Mesendoderm (in vitro differentiated cells): ENCODE data around the gene OMP. TPM values are rescaled to one million over a fixed set of nuclear protein-coding genes. Genes with fewer than 3 reads are reported as not detected.

Source experiments
- DNase-seq: peaks from one replicate; pipeline ENCODE4 v3.0.0; 2013
- H2AK5ac ChIP-seq: 2 replicates; pipeline ENCODE4 v1.6.1; 2013; ENCODE audit warnings: low read length, inconsistent platforms
- H2BK120ac ChIP-seq: 2 replicates; pipeline ENCODE4 v1.6.1; 2013; ENCODE audit warnings: low read depth, mild to moderate bottlenecking, low read length, moderate library complexity, mixed read lengths
- H2BK15ac ChIP-seq: replicated peaks from 2 replicates; pipeline ENCODE4 v1.6.1; 2013; ENCODE audit warnings: low read depth, mild to moderate bottlenecking, moderate library complexity
- H2BK5ac ChIP-seq: 2 replicates; pipeline ENCODE4 v1.6.1; 2013; ENCODE audit warnings: low read length, inconsistent platforms
- H3K18ac ChIP-seq: 2 replicates; pipeline ENCODE4 v1.6.1; 2013; ENCODE audit warnings: mild to moderate bottlenecking, low read length, mixed read lengths
- H3K23ac ChIP-seq: one replicate; pipeline ENCODE4 v1.6.1; 2013; ENCODE audit warnings: low read length
- H3K27ac ChIP-seq: 2 replicates; pipeline ENCODE4 v1.5.1; 2013; ENCODE audit warnings: low read depth, mild to moderate bottlenecking, inconsistent platforms, low read length, moderate library complexity
- H3K27me3 ChIP-seq: 2 replicates; pipeline ENCODE4 v1.6.1; 2013; ENCODE audit warnings: low read length, control low read depth, mild to moderate bottlenecking, inconsistent platforms; ENCODE audit not compliant: insufficient read depth, poor library complexity
- H3K36me3 ChIP-seq: 2 replicates; pipeline ENCODE4 v1.6.1; 2013; ENCODE audit warnings: low read length, inconsistent platforms; ENCODE audit not compliant: control insufficient read depth, insufficient read depth
- H3K4ac ChIP-seq: one replicate; pipeline ENCODE4 v1.6.1; 2013; ENCODE audit warnings: low read depth, mild to moderate bottlenecking, low read length, moderate library complexity
- H3K4me1 ChIP-seq: 2 replicates; pipeline ENCODE4 v1.6.1; 2013; ENCODE audit warnings: low read depth, low read length, inconsistent platforms; ENCODE audit not compliant: control insufficient read depth
- H3K4me2 ChIP-seq: 2 replicates; pipeline ENCODE4 v1.6.1; 2013; ENCODE audit warnings: low read length
- H3K4me3 ChIP-seq: 2 replicates; pipeline ENCODE4 v1.5.1; 2013; ENCODE audit warnings: mild to moderate bottlenecking, low read length
- H3K56ac ChIP-seq: one replicate; pipeline ENCODE4 v1.6.1; 2013; ENCODE audit warnings: low read length
- H3K79me1 ChIP-seq: 2 replicates; pipeline ENCODE4 v1.6.1; 2013; ENCODE audit warnings: low read length, inconsistent platforms
- H3K79me2 ChIP-seq: 2 replicates; pipeline ENCODE4 v1.6.1; 2013; ENCODE audit warnings: mild to moderate bottlenecking, low read length; ENCODE audit not compliant: control insufficient read depth, insufficient read depth
- H3K9ac ChIP-seq: 2 replicates; pipeline ENCODE4 v1.6.1; 2013; ENCODE audit warnings: low read length, inconsistent platforms
- H4K5ac ChIP-seq: one replicate; pipeline ENCODE4 v1.6.1; 2013; ENCODE audit warnings: low read length
- H4K8ac ChIP-seq: one replicate; pipeline ENCODE4 v1.6.1; 2013; ENCODE audit warnings: low read depth, mild to moderate bottlenecking, control low read depth, low read length, moderate library complexity
- whole genome bisulfite sequencing: extraction: QIAGEN DNeasy Blood & Tissue Kit; methylation state at CpG from one replicate; pipeline ENCODE4 v1.1.7; 2013; ENCODE audit warnings: low lambda C conversion rate, missing lambda C conversion rate; ENCODE audit not compliant: insufficient coverage; ENCODE audit errors: extremely low coverage; 5-methylcytosine and 5-hydroxymethylcytosine counted together
- polyA plus RNA-seq, 2 experiments: library from polyadenylated mRNA; stranded (reverse); fragments of 200-250 nt; gene quantifications; one replicate each; pipeline ENCODE4 v1.2.3, GENCODE V29; 2013

Gene OMP, protein sequence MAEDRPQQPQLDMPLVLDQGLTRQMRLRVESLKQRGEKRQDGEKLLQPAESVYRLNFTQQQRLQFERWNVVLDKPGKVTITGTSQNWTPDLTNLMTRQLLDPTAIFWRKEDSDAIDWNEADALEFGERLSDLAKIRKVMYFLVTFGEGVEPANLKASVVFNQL
- polyA plus RNA-seq (2013, experiment 1 of 2), result 0.11 TPM
- not detected for polyA plus RNA-seq (2013, experiment 2 of 2)

GRCh38 chr11:77102246-77103210 lies at the start of gene OMP:
OMP (plus strand) TSS chr11:77102840; CDS start chr11:77102840, 0 bp downstream.
- no peak within 1 kb of the TSS for H2AK5ac ChIP-seq
- H3K36me3 ChIP-seq, result no peaks in the 10 kb centered on the region

GRCh38 chr11:77053217-77054015 lies 49.2 kb upstream of the OMP start:
- no peak overlapping the region for H3K4me2 ChIP-seq
- DNase-seq, result peak; percentile 32

More at GRCh38 chr11:77102246-77103210, at the start of gene OMP:
- Histone ChIP-seq H2BK15ac (no peak within 1 kb of the TSS), H3K27me3 (no peaks in the 10 kb centered on the region), H4K8ac (no peak within 1 kb of the TSS), H4K5ac (no peak within 1 kb of the TSS), H3K79me1 (no peaks in the 10 kb centered on the region), H3K4me1 (no peaks in the 10 kb centered on the region), H3K27ac (no peak within 1 kb of the TSS), H3K4me2 (no peak within 1 kb of the TSS), H3K4me3 (no peak within 1 kb of the TSS), H3K23ac (no peak within 1 kb of the TSS), H2BK5ac (no peak within 1 kb of the TSS), H3K9ac (no peak within 1 kb of the TSS), H3K79me2 (no peaks in the 10 kb centered on the region), H3K18ac (no peak within 1 kb of the TSS), H3K4ac (no peak within 1 kb of the TSS), H3K56ac (no peak within 1 kb of the TSS), H2BK120ac (no peak within 1 kb of the TSS)
- no CpG with 5 or more reads among the region's 37 CpGs for WGBS
- DNase-seq, result peak; percentile 4

DNA sequence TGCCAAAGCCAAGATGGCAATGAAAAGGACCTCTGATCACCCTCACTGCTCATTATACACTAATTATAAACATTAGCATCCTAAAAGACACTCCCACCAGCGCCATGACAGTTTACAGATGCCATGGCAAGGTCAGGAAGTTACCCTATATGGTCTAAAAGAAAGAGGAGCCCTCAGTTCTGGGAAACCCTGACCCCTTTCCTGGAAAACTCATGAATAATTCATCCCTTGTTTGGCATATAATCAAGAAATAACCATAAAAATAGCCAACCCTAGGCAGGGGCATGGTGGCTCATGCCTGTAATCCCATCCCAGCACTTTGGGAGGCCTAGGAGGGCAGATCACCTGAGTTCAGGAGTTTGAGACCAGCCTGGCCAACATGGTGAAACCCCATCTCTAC lies 48.6 kb upstream of the OMP start:
- no peak overlapping the region for H3K56ac ChIP-seq
- no peaks in the 10 kb centered on the region for H3K27me3 ChIP-seq
- no peak overlapping the region for H2BK15ac ChIP-seq
- H3K4me2 ChIP-seq, result no peak overlapping the region
- H3K4me1 ChIP-seq, result no peaks in the 10 kb centered on the region
- no peak overlapping the region for H2AK5ac ChIP-seq
- no peak overlapping the region for H2BK5ac ChIP-seq
- H4K8ac ChIP-seq, result no peak overlapping the region
- H3K9ac ChIP-seq, result no peak overlapping the region
- no peak overlapping the region for H2BK120ac ChIP-seq
- no CpG with 5 or more reads among the region's 1 CpG for WGBS
- no peaks in the 10 kb centered on the region for H3K79me1 ChIP-seq
- H3K4me3 ChIP-seq, result no peak overlapping the region
- no peak overlapping the region for H3K23ac ChIP-seq
- no peak overlapping the region for H3K18ac ChIP-seq
- no peak overlapping the region for H3K27ac ChIP-seq
- H3K36me3 ChIP-seq, result no peaks in the 10 kb centered on the region
- H4K5ac ChIP-seq, result no peak overlapping the region
- H3K4ac ChIP-seq, result no peak overlapping the region
- H3K79me2 ChIP-seq, result no peaks in the 10 kb centered on the region
- no peak for DNase-seq

More at GRCh38 chr11:77053217-77054015, 49.2 kb upstream of the OMP start:
- Histone ChIP-seq H3K27me3 (no peaks in the 10 kb centered on the region), H2AK5ac (no peak overlapping the region), H3K9ac (no peak overlapping the region), H3K79me2 (no peaks in the 10 kb centered on the region), H3K79me1 (no peaks in the 10 kb centered on the region), H3K4me1 (no peaks in the 10 kb centered on the region), H2BK120ac (no peak overlapping the region), H3K18ac (no peak overlapping the region), H3K4me3 (no peak overlapping the region), H2BK15ac (no peak overlapping the region), H2BK5ac (no peak overlapping the region), H3K27ac (no peak overlapping the region), H3K23ac (no peak overlapping the region), H3K4ac (no peak overlapping the region), H4K8ac (no peak overlapping the region), H3K36me3 (no peaks in the 10 kb centered on the region), H4K5ac (no peak overlapping the region), H3K56ac (no peak overlapping the region)
- WGBS, result no CpG with 5 or more reads among the region's 14 CpGs

- Histone ChIP-seq H2AK5ac (no peak overlapping the region), H2BK120ac (no peak overlapping the region), H3K4me1 (no peaks in the 10 kb centered on the region), H4K8ac (no peak overlapping the region), H3K36me3 (no peaks in the 10 kb centered on the region), H3K27ac (no peak overlapping the region), H2BK5ac (no peak overlapping the region), H3K4ac (no peak overlapping the region), H3K23ac (no peak overlapping the region), H3K4me2 (no peak overlapping the region), H4K5ac (no peak overlapping the region), H3K18ac (no peak overlapping the region), H3K56ac (no peak overlapping the region), H3K4me3 (no peak overlapping the region), H3K27me3 (no peaks in the 10 kb centered on the region), H3K9ac (no peak overlapping the region), H2BK15ac (no peak overlapping the region), H3K79me2 (no peaks in the 10 kb centered on the region), H3K79me1 (no peaks in the 10 kb centered on the region)
- DNase-seq, result no peak
- WGBS, result no CpG with 5 or more reads among the region's 2 CpGs
Observed at GRCh38 chr11:77055101-77055561, 47.5 kb upstream of the OMP start.

- no CpG with 5 or more reads among the region's 5 CpGs for WGBS
- H2AK5ac ChIP-seq, result no peak overlapping the region
- no peaks in the 10 kb centered on the region for H3K27me3 ChIP-seq
- H2BK5ac ChIP-seq, result no peak overlapping the region
- no peak overlapping the region for H3K4ac ChIP-seq
- no peaks in the 10 kb centered on the region for H3K79me1 ChIP-seq
- H3K36me3 ChIP-seq, result no peaks in the 10 kb centered on the region
- no peak overlapping the region for H2BK15ac ChIP-seq
- no peaks in the 10 kb centered on the region for H3K79me2 ChIP-seq
- H3K4me2 ChIP-seq, result no peak overlapping the region
- H2BK120ac ChIP-seq, result no peak overlapping the region
- no peak overlapping the region for H3K4me3 ChIP-seq
- DNase-seq, result no peak
- H3K4me1 ChIP-seq, result no peaks in the 10 kb centered on the region
- no peak overlapping the region for H3K9ac ChIP-seq
- no peak overlapping the region for H3K27ac ChIP-seq
- no peak overlapping the region for H4K5ac ChIP-seq
- no peak overlapping the region for H4K8ac ChIP-seq
- H3K23ac ChIP-seq, result no peak overlapping the region
- H3K18ac ChIP-seq, result no peak overlapping the region
- H3K56ac ChIP-seq, result no peak overlapping the region
Observed at GRCh38 chr11:77055913-77056312, 46.7 kb upstream of the OMP start.
